NK-92 treated with Interleukin-12 subunit alpha and Interleukin-12 subunit beta, amount 100 ng/mL, for 24 hours (cell line): ENCODE measurements around the gene SLC28A1.
"Not testable (repeated sequence)": the region's sequence is repeated elsewhere in the genome, so short reads cannot be mapped to it uniquely, and the experiment has no call there.

Experiments
- DNase-seq: peaks from one replicate; lab custom pipeline; 2025; lab: John Stamatoyannopoulos, UW

Gene SLC28A1

GRCh38 chr15:84970843-84971242, 86.4 kb downstream of the SLC28A1 start:
- no peak for DNase-seq

GRCh38 chr15:84973492-84974460, 89.3 kb downstream of the SLC28A1 start:
- DNase-seq: no peak

- DNase-seq: no peak
Measured at GRCh38 chr15:84975871-84976351, 91.4 kb downstream of the SLC28A1 start.

GRCh38 chr15:84976746-84977345, 92.4 kb downstream of the SLC28A1 start:
- DNase-seq: no peak

- no peak for DNase-seq
Measured at GRCh38 chr15:84979651-84980050, 95.2 kb downstream of the SLC28A1 start.

- peak; percentile 93 for DNase-seq
Measured at GRCh38 chr15:84980196-84981053, 96.0 kb downstream of the SLC28A1 start.

- DNase-seq: peak; percentile 93
Measured at GRCh38 chr15:84981054-84981710, 96.7 kb downstream of the SLC28A1 start.

- DNase-seq: no peak
Measured at GRCh38 chr15:84981711-84982300, 97.3 kb downstream of the SLC28A1 start, which contains the start of gene PDE8A. Gene PDE8A, plus strand, starts transcription at chr15:84981856. Its CDS starts 307 bp downstream, at chr15:84982163.

GRCh38 chr15:84982301-84982920, 97.9 kb downstream of the SLC28A1 start:
- DNase-seq: no peak

- no peak for DNase-seq
Measured at GRCh38 chr15:84983294-84983693, 98.8 kb downstream of the SLC28A1 start.

GRCh38 chr15:84983711-84984110, 99.2 kb downstream of the SLC28A1 start:
- DNase-seq: no peak

GRCh38 chr15:84985158-84985557, 100.7 kb downstream of the SLC28A1 start:
- no peak for DNase-seq

- not testable (repeated sequence) for DNase-seq
Measured at GRCh38 chr15:84987351-84987750, 102.9 kb downstream of the SLC28A1 start.

GRCh38 chr15:84987949-84988624, 103.6 kb downstream of the SLC28A1 start:
- DNase-seq: no peak

- DNase-seq: no peak
Measured at GRCh38 chr15:84988909-84989644, 104.6 kb downstream of the SLC28A1 start.

GRCh38 chr15:84990507-84990906, 106.0 kb downstream of the SLC28A1 start:
- DNase-seq: no peak

- DNase-seq: no peak
Measured at GRCh38 chr15:84991014-84991712, 106.7 kb downstream of the SLC28A1 start.

GRCh38 chr15:84992157-84992944, 107.9 kb downstream of the SLC28A1 start:
- peak; percentile 15 for DNase-seq
